GM10266 (cell line): ENCODE results near the gene PAM.

Experiments
- DNase-seq: peaks from one replicate; pipeline ENCODE4 v3.0.0; 2012; ENCODE audit errors: extremely low spot score
- CTCF ChIP-seq: IDR thresholded peaks from 2 replicates; pipeline ENCODE4 v1.5.1; 2012; ENCODE audit warnings: mild to moderate bottlenecking, low read depth; ENCODE audit not compliant: control insufficient read depth, insufficient read depth; ENCODE audit errors: missing control alignments

Gene PAM

GRCh38 chr5:102933316-102933715 lies 178.2 kb downstream of the PAM start:
- no peak for DNase-seq
- TF ChIP-seq CTCF: no peak

- no peak for TF ChIP-seq CTCF
- no peak for DNase-seq
Observed at GRCh38 chr5:102933721-102934459, 178.8 kb downstream of the PAM start.

DNA sequence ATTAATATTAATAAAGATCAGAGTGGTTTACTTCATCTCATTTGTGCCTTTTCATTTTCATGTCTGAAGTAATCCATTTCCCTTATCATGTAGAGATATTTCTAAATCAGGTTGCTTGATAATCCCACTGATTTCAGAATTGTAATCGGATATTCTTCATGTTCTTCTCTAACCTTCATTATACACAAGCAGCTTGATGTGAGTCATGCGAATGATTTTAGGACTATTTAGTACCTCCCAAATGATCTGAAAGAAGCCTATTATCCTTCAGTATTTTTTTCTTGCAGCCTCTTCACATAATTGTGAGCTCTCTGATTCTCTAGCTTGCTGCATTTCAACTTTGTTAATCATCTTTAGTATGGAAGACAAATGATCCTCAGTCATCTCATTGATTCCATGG lies 182.8 kb downstream of the PAM start:
- no peak for TF ChIP-seq CTCF
- DNase-seq: no peak

DNA sequence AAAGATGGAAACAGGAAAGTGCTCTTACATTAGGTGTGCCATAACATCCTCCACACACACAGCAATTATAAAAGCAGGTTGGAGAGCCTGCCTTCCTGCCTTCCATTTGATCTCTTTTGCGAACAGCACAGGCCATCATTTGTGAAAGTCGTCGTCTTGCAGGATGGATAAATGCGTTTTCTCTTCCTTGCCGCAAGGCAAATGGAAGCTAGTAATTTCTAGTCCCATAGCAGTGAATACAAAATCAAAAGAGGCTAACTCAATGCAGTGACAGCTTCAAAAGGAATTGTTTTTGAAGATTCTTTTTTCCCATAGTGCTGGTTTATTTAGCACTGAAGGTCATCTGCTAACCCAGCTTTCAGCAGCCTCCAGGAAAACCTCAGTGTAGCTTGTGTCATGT lies 186.0 kb downstream of the PAM start:
- no peak for TF ChIP-seq CTCF
- DNase-seq: no peak

DNA sequence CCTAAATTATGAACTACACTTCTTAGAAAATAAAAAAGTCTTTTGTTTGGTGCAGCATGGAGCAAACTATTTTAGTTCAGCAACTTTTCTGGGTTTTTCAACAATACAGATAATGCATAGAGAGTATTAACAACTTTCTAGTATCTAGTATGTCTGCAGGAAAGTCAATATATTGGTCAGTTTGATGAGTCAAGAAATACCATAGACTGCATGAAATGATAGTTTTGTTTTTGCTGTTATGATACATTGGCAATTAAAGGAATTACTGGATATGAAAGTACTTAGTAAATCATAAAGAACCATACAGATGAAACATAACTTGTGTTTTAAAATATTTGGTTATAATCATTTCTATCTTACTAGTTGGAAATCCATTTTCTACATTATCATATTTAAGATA lies 191.3 kb downstream of the PAM start:
- DNase-seq: no peak
- TF ChIP-seq CTCF: no peak

DNA sequence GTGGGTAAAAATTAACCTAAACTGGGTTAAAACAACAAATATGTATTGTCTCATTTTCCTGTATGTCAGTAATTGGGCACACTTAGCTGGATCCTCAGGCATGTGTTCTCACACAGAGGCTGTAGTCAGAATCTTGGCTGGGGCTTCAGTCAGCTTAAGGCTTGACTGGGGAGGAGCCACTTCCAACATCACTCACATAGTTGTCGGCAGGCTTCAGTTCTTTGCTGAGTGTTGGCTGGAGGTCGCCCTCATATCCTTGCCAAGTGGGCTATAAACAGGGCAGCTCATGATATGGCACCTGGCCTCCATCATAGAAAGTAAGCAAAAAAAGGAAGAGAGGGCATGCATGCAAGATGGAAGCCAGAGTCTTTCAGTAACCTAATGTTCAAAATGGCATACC lies 191.9 kb downstream of the PAM start:
- DNase-seq: no peak
- no peak for TF ChIP-seq CTCF

DNA sequence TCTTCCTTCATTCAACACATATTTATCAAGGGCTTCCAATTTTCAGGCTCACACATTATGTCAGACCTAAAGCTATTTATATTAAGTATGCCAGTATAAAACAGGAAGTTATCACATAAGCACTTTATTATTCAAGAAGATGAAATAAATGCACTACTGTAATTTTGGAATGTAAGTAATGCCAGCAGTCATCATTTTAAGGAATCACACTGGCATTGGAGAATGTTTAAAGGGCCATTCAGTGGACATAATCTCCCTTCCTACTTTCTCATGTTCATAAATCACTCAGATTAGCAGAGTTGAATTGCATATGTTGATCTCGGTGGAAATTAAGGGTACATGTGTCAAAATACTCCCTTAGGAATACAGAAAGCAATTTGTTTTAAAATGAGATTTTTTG lies 200.4 kb downstream of the PAM start:
- no peak for DNase-seq
- no peak for TF ChIP-seq CTCF
